GM18907 (cell line): ENCODE data around the gene TMEM187.

Source experiments
- ATAC-seq: cut with Tn5 transposase; IDR thresholded peaks from one replicate; pipeline ENCODE4 v1.9.1; 2021; ENCODE audit warnings: mild to moderate bottlenecking, moderate library complexity; ENCODE audit not compliant: unreplicated experiment

The TMEM187 gene

GRCh38 chrX:153953892-153954557 lies 18.5 kb upstream of the TMEM187 start:
- no peak for ATAC-seq

- no peak for ATAC-seq
Observed at GRCh38 chrX:153954558-153955227, 17.9 kb upstream of the TMEM187 start.

GRCh38 chrX:153955228-153955732 lies 17.3 kb upstream of the TMEM187 start:
- no peak for ATAC-seq

GRCh38 chrX:153956044-153956907 lies 16.3 kb upstream of the TMEM187 start:
- no peak for ATAC-seq

GRCh38 chrX:153957224-153957623 lies 15.3 kb upstream of the TMEM187 start:
- ATAC-seq = no peak

GRCh38 chrX:153958605-153959004 lies 13.9 kb upstream of the TMEM187 start:
- ATAC-seq = no peak

GRCh38 chrX:153959649-153960048 lies 12.9 kb upstream of the TMEM187 start:
- ATAC-seq = no peak

- no peak for ATAC-seq
Observed at GRCh38 chrX:153960077-153960476, 12.5 kb upstream of the TMEM187 start.

- ATAC-seq = no peak
Observed at GRCh38 chrX:153960786-153961185, 11.8 kb upstream of the TMEM187 start.

GRCh38 chrX:153961292-153961691 lies 11.3 kb upstream of the TMEM187 start:
- no peak for ATAC-seq

GRCh38 chrX:153963546-153963945 lies 9.0 kb upstream of the TMEM187 start:
- ATAC-seq = no peak

GRCh38 chrX:153964105-153964504 lies 8.4 kb upstream of the TMEM187 start:
- no peak for ATAC-seq

GRCh38 chrX:153965406-153965805 lies 7.1 kb upstream of the TMEM187 start:
- no peak for ATAC-seq

- no peak for ATAC-seq
Observed at GRCh38 chrX:153966283-153966688, 6.3 kb upstream of the TMEM187 start.

- ATAC-seq = no peak
Observed at GRCh38 chrX:153966841-153967535, 5.6 kb upstream of the TMEM187 start.

- ATAC-seq = no peak
Observed at GRCh38 chrX:153967536-153968224, 4.9 kb upstream of the TMEM187 start.

GRCh38 chrX:153968255-153968654 lies 4.3 kb upstream of the TMEM187 start:
- no peak for ATAC-seq

- ATAC-seq = no peak
Observed at GRCh38 chrX:153968754-153969124, 3.8 kb upstream of the TMEM187 start.

GRCh38 chrX:153969125-153969903 lies 3.2 kb upstream of the TMEM187 start:
- no peak for ATAC-seq
